Right atrium auricular region (tissue), 2 donors: ENCODE data around the gene CPSF4L. TPM values are rescaled to one million over a fixed set of nuclear protein-coding genes. Genes with fewer than 3 reads are reported as not detected.

ENCODE experiments used
- DNase-seq: peaks from one replicate; pipeline ENCODE4 v3.0.0-alpha.2; 2019; ENCODE audit warnings: low spot score
- H3K27ac ChIP-seq, 2 donors: fragments of 200-600 bp; sonication (generic); 1 replicate in 1 of 2; 2 replicates in 1 of 2; pipeline ENCODE4 v1.5.1; 2016 to 2019
- H3K27me3 ChIP-seq, 2 donors: fragments of 200-600 bp; sonication (generic); one replicate each; pipeline versions ENCODE4 v1.5.1 to v1.6.0; 2017 to 2019
- H3K36me3 ChIP-seq: fragments of 200-600 bp; sonication (generic); one replicate; pipeline ENCODE4 v1.5.1; 2016
- H3K4me1 ChIP-seq, 2 donors: fragments of 200-600 bp; sonication (generic); one replicate each; pipeline versions ENCODE4 v1.5.1 to v1.6.0; 2017 to 2019
- H3K4me3 ChIP-seq, 2 donors: fragments of 200-600 bp; sonication (generic); 1 replicate in 1 of 2; 2 replicates in 1 of 2; pipeline ENCODE4 v1.5.1; 2017 to 2019; ENCODE audit warnings: mild to moderate bottlenecking in 1 of 2, moderate library complexity in 1 of 2
- H3K9me3 ChIP-seq, 2 donors: fragments of 200-600 bp; sonication (generic); one replicate each; pipeline ENCODE4 v1.5.1; 2019
- CTCF ChIP-seq, 2 donors: fragments of 200-600 bp; sonication (generic); IDR thresholded peaks; one replicate each; pipeline ENCODE4 v1.5.1; 2019; ENCODE audit warnings: antibody characterized with exemption in 2 of 2
- total RNA-seq, 2 donors: library from RNA; depleted of rRNA; stranded (reverse); fragments of >200 nt; gene quantifications; one replicate each; pipeline ENCODE4 v1.1.0, GENCODE V29; 2016

The CPSF4L gene
- total RNA-seq, 2 donors from 2014 or later: not detected

DNA sequence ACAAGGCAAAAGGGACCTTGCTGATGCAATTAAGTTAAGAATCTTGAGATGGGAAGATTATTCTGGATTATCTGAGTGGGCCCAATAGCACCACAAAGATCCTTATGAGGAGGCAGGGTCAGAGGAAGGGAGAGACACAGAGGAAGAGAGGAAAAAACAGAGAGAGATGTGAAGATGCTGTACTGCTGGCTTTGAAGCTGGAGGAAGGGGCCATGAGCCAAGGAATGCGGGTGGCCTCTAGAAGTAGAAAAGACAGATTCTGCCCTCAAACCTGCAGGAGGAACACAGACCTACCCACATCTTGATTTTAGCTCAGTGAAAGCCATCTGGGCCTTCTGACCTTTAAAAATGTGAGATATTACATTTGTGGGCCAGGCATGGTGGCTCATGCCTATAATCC is 8.1 kb upstream of the CPSF4L start:
- no peak for TF ChIP-seq CTCF (IDR thresholded peaks at IDR 0.05)
- Histone ChIP-seq H3K4me3 (no peak overlapping the region), H3K36me3 (no peaks in the 10 kb centered on the region), H3K27me3 (no peaks in the 10 kb centered on the region), H3K4me1 (no peaks in the 10 kb centered on the region), H3K27ac (no peak overlapping the region), H3K9me3 (no peaks in the 10 kb centered on the region)
- no peak for DNase-seq

GRCh38 chr17:73269329-73269615 is 7.6 kb upstream of the CPSF4L start:
- Histone ChIP-seq H3K4me3 (no peak overlapping the region), H3K27me3 (no peaks in the 10 kb centered on the region), H3K4me1 (no peaks in the 10 kb centered on the region), H3K9me3 (no peaks in the 10 kb centered on the region), H3K36me3 (no peaks in the 10 kb centered on the region), H3K27ac (no peak overlapping the region)
- TF ChIP-seq CTCF (IDR thresholded peaks at IDR 0.05): no peak
- DNase-seq: no peak

DNA sequence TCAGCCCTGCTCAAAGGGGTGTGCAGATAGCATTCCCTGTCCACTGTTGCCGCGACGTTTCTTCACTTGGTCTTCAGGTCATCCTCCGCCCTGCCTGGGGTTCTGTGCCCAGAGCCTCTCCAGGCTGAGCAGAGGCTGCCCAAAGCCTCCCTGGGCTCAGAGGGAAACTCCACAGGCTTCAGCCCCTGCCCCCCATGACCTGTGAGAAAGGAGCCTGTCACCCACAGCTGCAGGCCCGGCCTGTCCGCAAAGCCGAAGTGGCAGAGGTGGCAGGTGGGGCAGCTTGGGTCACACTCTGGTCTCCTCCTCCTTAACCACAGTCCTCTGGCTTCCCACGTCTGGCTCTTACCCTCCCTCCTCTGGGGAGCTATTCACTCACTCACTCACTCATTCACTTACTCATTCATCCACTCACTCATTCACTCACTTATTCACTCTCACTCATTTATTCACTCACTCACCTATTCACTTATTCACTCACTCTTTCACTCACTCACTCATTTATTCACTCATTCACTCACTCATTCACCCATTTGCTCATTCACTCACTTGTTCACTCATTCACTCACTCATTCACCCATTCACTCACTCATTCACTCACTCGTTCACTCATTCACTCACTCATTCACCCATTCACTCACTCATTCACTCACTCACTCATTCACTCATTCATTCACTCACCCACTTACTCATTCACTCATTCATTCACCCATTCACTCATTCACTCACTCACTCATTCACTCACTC is 7.1 kb upstream of the CPSF4L start:
- H3K36me3 ChIP-seq: no peaks in the 10 kb centered on the region
- DNase-seq: no peak
- H3K4me1 ChIP-seq: no peaks in the 10 kb centered on the region
- no peak overlapping the region for H3K27ac ChIP-seq
- TF ChIP-seq CTCF (IDR thresholded peaks at IDR 0.05): no peak
- H3K9me3 ChIP-seq: no peaks in the 10 kb centered on the region
- H3K4me3 ChIP-seq: no peak overlapping the region
- no peaks in the 10 kb centered on the region for H3K27me3 ChIP-seq

DNA sequence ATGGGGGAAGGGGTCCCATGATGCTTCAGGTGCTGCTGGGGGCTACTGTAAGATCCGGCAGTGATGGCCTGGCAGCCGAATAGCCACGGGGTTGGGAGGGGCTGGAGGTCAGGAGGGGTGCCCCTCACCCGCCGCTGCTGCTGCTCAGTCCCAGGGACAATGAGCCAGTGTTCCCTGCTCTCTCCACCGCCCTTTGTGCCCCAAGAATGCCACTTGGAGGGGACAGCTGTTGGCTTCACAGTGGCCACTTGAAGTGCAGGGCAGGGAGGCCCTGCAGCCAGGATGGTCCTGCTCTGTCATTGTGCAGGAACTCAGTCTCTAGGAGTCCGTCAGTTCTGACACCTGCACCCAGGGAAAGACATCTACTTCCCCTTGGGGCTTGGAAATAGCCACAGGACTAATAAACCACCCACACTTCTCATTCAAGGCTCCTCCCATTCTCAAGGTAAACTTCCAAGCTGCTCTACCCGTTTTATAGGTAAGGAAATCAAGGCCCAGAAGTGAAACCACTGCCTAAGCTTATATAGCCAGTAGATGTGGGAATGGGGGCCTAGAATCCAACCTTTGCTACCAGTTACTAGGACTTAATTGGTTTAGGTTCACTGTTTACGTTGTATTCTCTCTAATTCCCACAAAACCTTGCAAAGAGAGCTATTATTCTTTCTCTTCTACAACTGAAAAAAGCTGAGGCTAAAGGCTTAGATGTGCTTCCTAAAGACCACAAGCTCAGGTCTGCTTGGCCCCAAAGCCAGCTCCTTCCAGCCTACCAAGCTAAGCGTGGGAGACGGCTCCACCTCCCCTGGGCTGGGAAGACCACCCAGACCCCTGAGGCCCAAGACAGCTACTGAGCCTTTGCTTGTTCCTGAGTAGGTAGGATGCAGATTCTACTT is 6.2 kb upstream of the CPSF4L start:
- Histone ChIP-seq H3K36me3 (no peaks in the 10 kb centered on the region), H3K4me1 (no peaks in the 10 kb centered on the region), H3K9me3 (no peaks in the 10 kb centered on the region), H3K4me3 (no peak overlapping the region), H3K27me3 (no peaks in the 10 kb centered on the region), H3K27ac (no peak overlapping the region)
- no peak for DNase-seq
- TF ChIP-seq CTCF (IDR thresholded peaks at IDR 0.05): no peak

DNA sequence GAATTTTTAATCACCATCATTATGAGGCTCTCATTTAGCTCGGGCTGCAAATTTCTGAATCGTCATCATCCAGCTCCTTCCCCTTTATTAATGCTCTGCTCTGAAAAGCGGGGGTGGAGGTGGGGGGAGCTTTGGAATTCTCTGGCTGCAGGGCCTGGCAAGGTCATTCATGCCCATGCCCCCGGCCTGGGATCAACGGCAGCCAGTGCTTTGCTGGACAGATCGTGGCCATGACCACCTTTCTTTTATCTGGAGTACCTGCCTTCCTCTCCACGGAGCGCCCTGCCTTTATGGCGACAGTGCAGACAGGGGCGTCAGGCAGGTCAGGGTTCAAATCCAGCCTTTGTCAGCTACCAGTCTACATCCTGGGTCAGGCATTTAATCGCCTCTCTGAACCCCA is 5.1 kb upstream of the CPSF4L start:
- Histone ChIP-seq H3K27ac (no peak overlapping the region), H3K27me3 (no peaks in the 10 kb centered on the region), H3K4me3 (no peak overlapping the region), H3K9me3 (no peaks in the 10 kb centered on the region), H3K4me1 (no peaks in the 10 kb centered on the region), H3K36me3 (no peaks in the 10 kb centered on the region)
- no peak for TF ChIP-seq CTCF (IDR thresholded peaks at IDR 0.05)
- no peak for DNase-seq
